WTC11 (cell line): ENCODE measurements around the gene IFIH1.

ENCODE experiments used
- ARID4B ChIP-seq: sonication (generic); formaldehyde crosslinking; IDR thresholded peaks from 2 replicates; pipeline ENCODE4 v1.8.0; 2023; ENCODE audit warnings: missing genetic modification reagents, mild to moderate bottlenecking, borderline replicate concordance
- CBFB ChIP-seq: sonication (generic); formaldehyde crosslinking; IDR thresholded peaks from 2 replicates; pipeline ENCODE4 v1.8.1; 2022; ENCODE audit warnings: mild to moderate bottlenecking, low read depth, missing genetic modification reagents
- FOXJ3 ChIP-seq: sonication (generic); formaldehyde crosslinking; IDR thresholded peaks from 2 replicates; pipeline ENCODE4 v1.9.0; 2021; ENCODE audit warnings: missing genetic modification reagents, mild to moderate bottlenecking, borderline replicate concordance
- JUN ChIP-seq: sonication (generic); formaldehyde crosslinking; IDR thresholded peaks from 2 replicates; pipeline ENCODE4 v1.8.0; 2023; ENCODE audit warnings: mild to moderate bottlenecking, missing genetic modification reagents
- NR1H2 ChIP-seq: sonication (generic); formaldehyde crosslinking; IDR thresholded peaks from 2 replicates; pipeline ENCODE4 v1.9.0; 2021; ENCODE audit warnings: mild to moderate bottlenecking, moderate library complexity, missing genetic modification reagents
- SMAD3 ChIP-seq: sonication (generic); formaldehyde crosslinking; IDR thresholded peaks from 2 replicates; pipeline ENCODE4 v1.8.0; 2022; ENCODE audit warnings: missing genetic modification reagents, mild to moderate bottlenecking, borderline replicate concordance
- TEAD4 ChIP-seq: sonication (generic); formaldehyde crosslinking; IDR thresholded peaks from 2 replicates; pipeline ENCODE4 v1.8.0; 2022; ENCODE audit warnings: mild to moderate bottlenecking, missing genetic modification reagents
- TF ChIP-seq, protein P1 (sequence below): sonication (generic); formaldehyde crosslinking; IDR thresholded peaks from 2 replicates; pipeline ENCODE4 v1.8.1; 2022; ENCODE audit warnings: mild to moderate bottlenecking, missing genetic modification reagents, moderate library complexity, borderline replicate concordance

- TF ChIP-seq, protein P1, sequence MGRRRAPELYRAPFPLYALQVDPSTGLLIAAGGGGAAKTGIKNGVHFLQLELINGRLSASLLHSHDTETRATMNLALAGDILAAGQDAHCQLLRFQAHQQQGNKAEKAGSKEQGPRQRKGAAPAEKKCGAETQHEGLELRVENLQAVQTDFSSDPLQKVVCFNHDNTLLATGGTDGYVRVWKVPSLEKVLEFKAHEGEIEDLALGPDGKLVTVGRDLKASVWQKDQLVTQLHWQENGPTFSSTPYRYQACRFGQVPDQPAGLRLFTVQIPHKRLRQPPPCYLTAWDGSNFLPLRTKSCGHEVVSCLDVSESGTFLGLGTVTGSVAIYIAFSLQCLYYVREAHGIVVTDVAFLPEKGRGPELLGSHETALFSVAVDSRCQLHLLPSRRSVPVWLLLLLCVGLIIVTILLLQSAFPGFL (CRISPR knock-in tag), result no peak
- TF ChIP-seq NR1H2 (no peak), JUN (CRISPR knock-in tag) (no peak), TEAD4 (no peak), SMAD3 (CRISPR knock-in tag) (no peak), FOXJ3 (no peak), CBFB (no peak), ARID4B (no peak)
Observed at GRCh38 chr2:162333968-162334367, 15.5 kb upstream of the IFIH1 start.
